ENCODE measurements around the gene RARB.

The RARB gene

GRCh38 chr3:25578059-25578458 lies 150.0 kb downstream of the RARB start:
- Histone ChIP-seq H3K4me3 (replicated peaks; ENCODE audit: low read depth, low read length) (no peak overlapping the region), H3K36me3 (ENCODE audit: control insufficient read depth, insufficient read depth, low read length) (no peaks in the 10 kb centered on the region), H3K27me3 (replicated peaks; ENCODE audit: control insufficient read depth, insufficient read depth, low read length) (peaks cover 2% of the 10 kb centered on the region; the same call in 1 of the 2 replicates)
- no peak for DNase-seq (ENCODE audit: extremely low read depth, insufficient read length)
- TF ChIP-seq, protein P1, sequence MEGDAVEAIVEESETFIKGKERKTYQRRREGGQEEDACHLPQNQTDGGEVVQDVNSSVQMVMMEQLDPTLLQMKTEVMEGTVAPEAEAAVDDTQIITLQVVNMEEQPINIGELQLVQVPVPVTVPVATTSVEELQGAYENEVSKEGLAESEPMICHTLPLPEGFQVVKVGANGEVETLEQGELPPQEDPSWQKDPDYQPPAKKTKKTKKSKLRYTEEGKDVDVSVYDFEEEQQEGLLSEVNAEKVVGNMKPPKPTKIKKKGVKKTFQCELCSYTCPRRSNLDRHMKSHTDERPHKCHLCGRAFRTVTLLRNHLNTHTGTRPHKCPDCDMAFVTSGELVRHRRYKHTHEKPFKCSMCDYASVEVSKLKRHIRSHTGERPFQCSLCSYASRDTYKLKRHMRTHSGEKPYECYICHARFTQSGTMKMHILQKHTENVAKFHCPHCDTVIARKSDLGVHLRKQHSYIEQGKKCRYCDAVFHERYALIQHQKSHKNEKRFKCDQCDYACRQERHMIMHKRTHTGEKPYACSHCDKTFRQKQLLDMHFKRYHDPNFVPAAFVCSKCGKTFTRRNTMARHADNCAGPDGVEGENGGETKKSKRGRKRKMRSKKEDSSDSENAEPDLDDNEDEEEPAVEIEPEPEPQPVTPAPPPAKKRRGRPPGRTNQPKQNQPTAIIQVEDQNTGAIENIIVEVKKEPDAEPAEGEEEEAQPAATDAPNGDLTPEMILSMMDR (IDR thresholded peaks at IDR 0.05; ENCODE audit: insufficient read depth, low read length, poor library complexity, severe bottlenecking) = no peak

DNA sequence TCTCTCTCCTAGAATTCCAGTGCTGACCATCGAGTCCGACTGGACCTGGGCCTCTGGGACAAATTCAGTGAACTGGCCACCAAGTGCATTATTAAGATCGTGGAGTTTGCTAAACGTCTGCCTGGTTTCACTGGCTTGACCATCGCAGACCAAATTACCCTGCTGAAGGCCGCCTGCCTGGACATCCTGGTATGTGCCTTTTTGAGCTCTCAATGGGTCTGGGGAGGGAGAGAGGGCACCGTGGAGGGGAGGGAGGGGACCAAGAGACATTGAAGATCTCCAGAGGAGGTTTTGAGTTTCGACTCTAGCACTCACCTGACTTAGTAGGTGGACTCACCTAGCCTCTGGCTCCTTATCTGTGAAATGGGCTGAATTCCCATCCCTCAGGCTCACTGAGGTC lies 152.5 kb downstream of the RARB start:
- Histone ChIP-seq H3K36me3 (ENCODE audit: control insufficient read depth, insufficient read depth, low read length) (no peaks in the 10 kb centered on the region), H3K4me3 (replicated peaks; ENCODE audit: low read depth, low read length) (no peak overlapping the region), H3K27me3 (replicated peaks; ENCODE audit: control insufficient read depth, insufficient read depth, low read length) (no peaks in the 10 kb centered on the region)
- no peak for DNase-seq (ENCODE audit: extremely low read depth, insufficient read length)
- TF ChIP-seq, protein P1 (IDR thresholded peaks at IDR 0.05; ENCODE audit: insufficient read depth, low read length, poor library complexity, severe bottlenecking) = no peak

DNA sequence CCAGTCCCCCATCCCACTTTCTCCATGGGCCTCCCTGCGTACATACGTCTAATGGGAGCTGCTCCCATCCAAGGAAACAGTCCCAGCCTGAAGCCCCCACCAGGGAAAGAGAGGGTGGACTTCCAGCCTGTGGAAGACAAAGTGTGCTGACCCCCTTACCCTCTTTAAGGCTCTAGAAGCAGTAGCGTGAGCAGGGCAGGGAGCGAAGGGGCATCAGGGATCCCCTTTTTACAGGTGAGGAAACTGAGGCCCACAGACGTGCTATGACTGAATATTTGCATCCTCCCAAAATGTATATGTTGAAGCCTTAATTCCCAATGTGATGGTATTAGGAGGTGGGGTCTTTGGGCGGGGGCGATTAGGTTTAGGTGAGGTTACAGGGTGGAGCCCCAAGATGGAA lies 153.3 kb downstream of the RARB start:
- H3K4me3 ChIP-seq (replicated peaks; ENCODE audit: low read depth, low read length) = no peak overlapping the region
- no peaks in the 10 kb centered on the region for H3K36me3 ChIP-seq (ENCODE audit: control insufficient read depth, insufficient read depth, low read length)
- H3K27me3 ChIP-seq (replicated peaks; ENCODE audit: control insufficient read depth, insufficient read depth, low read length) = no peaks in the 10 kb centered on the region; the same call in 1 of the 2 replicates
- DNase-seq (ENCODE audit: extremely low read depth, insufficient read length) = no peak
- TF ChIP-seq, protein P1 (IDR thresholded peaks at IDR 0.05; ENCODE audit: insufficient read depth, low read length, poor library complexity, severe bottlenecking) = no peak

DNA sequence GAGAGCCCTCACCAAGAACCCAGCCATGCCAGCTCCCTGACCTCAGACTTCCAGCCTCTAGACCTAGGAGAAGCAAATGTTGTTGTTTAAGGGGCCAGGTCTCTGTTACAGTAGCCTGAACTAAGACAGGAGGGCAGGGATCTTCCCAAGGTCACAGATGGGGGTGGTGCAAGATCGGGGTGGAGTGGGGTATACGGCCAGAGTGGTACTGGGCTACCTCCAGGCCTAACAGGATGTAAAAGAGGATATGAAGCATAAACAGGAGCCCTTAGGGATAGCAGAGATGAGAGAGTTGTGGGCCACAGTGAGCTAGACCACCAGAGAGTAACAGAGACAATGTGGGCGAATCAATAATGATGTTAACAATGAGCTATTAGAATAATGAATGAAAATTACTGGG lies 153.8 kb downstream of the RARB start:
- TF ChIP-seq, protein P1 (IDR thresholded peaks at IDR 0.05; ENCODE audit: insufficient read depth, low read length, poor library complexity, severe bottlenecking) = no peak
- DNase-seq (ENCODE audit: extremely low read depth, insufficient read length) = no peak
- Histone ChIP-seq H3K27me3 (replicated peaks; ENCODE audit: control insufficient read depth, insufficient read depth, low read length) (no peaks in the 10 kb centered on the region; the same call in 1 of the 2 replicates), H3K4me3 (replicated peaks; ENCODE audit: low read depth, low read length) (no peak overlapping the region), H3K36me3 (ENCODE audit: control insufficient read depth, insufficient read depth, low read length) (no peaks in the 10 kb centered on the region)

DNA sequence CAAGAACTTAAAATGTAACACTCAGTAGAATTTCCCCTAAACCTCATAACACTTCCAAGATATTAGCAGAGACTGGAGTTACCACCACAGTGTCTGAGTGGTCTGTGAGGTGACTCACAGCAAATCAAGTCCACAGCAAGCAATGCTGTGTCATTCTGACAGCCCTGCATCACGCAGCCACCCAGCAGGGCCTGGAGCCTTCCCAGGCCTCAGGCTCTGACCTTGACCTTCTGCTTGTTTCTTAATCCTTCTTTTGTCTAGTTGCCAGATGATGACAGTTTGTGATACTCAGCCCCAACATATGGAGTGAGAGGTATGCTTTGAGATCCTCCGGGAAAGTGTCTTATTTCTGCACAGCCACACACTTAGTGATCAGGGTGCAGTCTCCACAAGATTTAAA lies 154.2 kb downstream of the RARB start:
- TF ChIP-seq, protein P1 (IDR thresholded peaks at IDR 0.05; ENCODE audit: insufficient read depth, low read length, poor library complexity, severe bottlenecking) = no peak
- no peak for DNase-seq (ENCODE audit: extremely low read depth, insufficient read length)
- Histone ChIP-seq H3K27me3 (replicated peaks; ENCODE audit: control insufficient read depth, insufficient read depth, low read length) (no peaks in the 10 kb centered on the region; the same call in 1 of the 2 replicates), H3K36me3 (ENCODE audit: control insufficient read depth, insufficient read depth, low read length) (no peaks in the 10 kb centered on the region), H3K4me3 (replicated peaks; ENCODE audit: low read depth, low read length) (no peak overlapping the region)

DNA sequence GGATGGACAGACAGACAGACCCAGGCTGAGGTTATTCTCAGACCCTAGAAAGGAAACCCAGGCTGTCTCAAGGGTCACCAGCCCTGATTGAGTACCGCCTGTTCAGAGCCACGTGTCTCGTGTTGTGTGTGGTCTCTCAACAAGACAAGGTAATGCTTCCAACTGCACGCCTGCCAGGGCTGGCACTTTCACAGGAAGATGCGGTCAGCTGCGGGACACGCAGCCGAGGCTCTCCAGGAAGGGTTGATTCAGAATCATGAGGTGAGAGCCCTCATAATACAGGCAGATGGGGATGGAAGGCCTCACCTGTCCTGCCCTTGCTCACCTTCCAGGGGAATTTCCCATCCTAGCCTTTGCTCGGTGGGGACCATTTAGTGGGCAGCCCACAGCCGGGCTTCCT lies 155.3 kb downstream of the RARB start:
- no peak overlapping the region for H3K4me3 ChIP-seq (replicated peaks; ENCODE audit: low read depth, low read length)
- TF ChIP-seq, protein P1 (IDR thresholded peaks at IDR 0.05; ENCODE audit: insufficient read depth, low read length, poor library complexity, severe bottlenecking) = no peak
- DNase-seq (ENCODE audit: extremely low read depth, insufficient read length) = no peak
- no peaks in the 10 kb centered on the region for H3K36me3 ChIP-seq (ENCODE audit: control insufficient read depth, insufficient read depth, low read length)
- H3K27me3 ChIP-seq (replicated peaks; ENCODE audit: control insufficient read depth, insufficient read depth, low read length) = no peaks in the 10 kb centered on the region; the same call in 1 of the 2 replicates

All from GM06990 (cell line).